ENCODE data around the gene IL36A.

The IL36A gene

GRCh38 chr2:112993831-112994230 is 11.4 kb upstream of the IL36A start:
- no peaks in the 10 kb centered on the region for H3K79me2 ChIP-seq (ENCODE audit: insufficient read depth, low read length)
- H3K9me3 ChIP-seq (ENCODE audit: insufficient read depth, low read length, severe bottlenecking) = peaks cover 1% of the 10 kb centered on the region
- H3K9ac ChIP-seq (ENCODE audit: low read depth, low read length) = no peak overlapping the region
- H3K27me3 ChIP-seq (ENCODE audit: insufficient read depth, low read length, poor library complexity) = no peaks in the 10 kb centered on the region
- no peaks in the 10 kb centered on the region for H4K20me1 ChIP-seq (ENCODE audit: insufficient read depth, low read length)
- no peaks in the 10 kb centered on the region for H3K36me3 ChIP-seq (ENCODE audit: insufficient read depth, low read length)
- H3K4me1 ChIP-seq (ENCODE audit: insufficient read depth, low read length) = peaks cover 23% of the 10 kb centered on the region
- TF ChIP-seq EZH2 (IDR thresholded peaks at IDR 0.05; ENCODE audit: borderline replicate concordance, low read depth, low read length, severe bottlenecking) = no peak
- no peak for TF ChIP-seq CTCF (IDR thresholded peaks at IDR 0.05; ENCODE audit: borderline replicate concordance, extremely low read depth, low read length, poor library complexity, severe bottlenecking)
- no peak overlapping the region for H3K4me3 ChIP-seq (ENCODE audit: low read depth in 1 of 2, low read length in 2 of 2)
- DNase-seq (no peak), ATAC-seq (ENCODE audit: insufficient read depth, low read depth) (no peak)
- no peak overlapping the region for H3K4me2 ChIP-seq (ENCODE audit: insufficient read depth, low read length)
- no peak overlapping the region for H3K27ac ChIP-seq (ENCODE audit: low read length)
- no peak overlapping the region for H2AFZ ChIP-seq (ENCODE audit: low read depth, low read length)

- Histone ChIP-seq H3K9ac (ENCODE audit: low read depth, low read length) (no peak overlapping the region), H2AFZ (ENCODE audit: low read depth, low read length) (no peak overlapping the region), H3K27me3 (ENCODE audit: insufficient read depth, low read length, poor library complexity) (no peaks in the 10 kb centered on the region), H3K36me3 (ENCODE audit: insufficient read depth, low read length) (no peaks in the 10 kb centered on the region), H4K20me1 (ENCODE audit: insufficient read depth, low read length) (no peaks in the 10 kb centered on the region), H3K4me1 (ENCODE audit: insufficient read depth, low read length) (peaks cover 23% of the 10 kb centered on the region), H3K4me3 (ENCODE audit: low read depth in 1 of 2, low read length in 2 of 2) (no peak overlapping the region), H3K9me3 (ENCODE audit: insufficient read depth, low read length, severe bottlenecking) (peaks cover 1% of the 10 kb centered on the region), H3K27ac (ENCODE audit: low read length) (no peak overlapping the region), H3K4me2 (ENCODE audit: insufficient read depth, low read length) (no peak overlapping the region), H3K79me2 (ENCODE audit: insufficient read depth, low read length) (no peaks in the 10 kb centered on the region)
- TF ChIP-seq EZH2 (IDR thresholded peaks at IDR 0.05; ENCODE audit: borderline replicate concordance, low read depth, low read length, severe bottlenecking) (no peak), CTCF (IDR thresholded peaks at IDR 0.05; ENCODE audit: borderline replicate concordance, extremely low read depth, low read length, poor library complexity, severe bottlenecking) (no peak)
- ATAC-seq (ENCODE audit: insufficient read depth, low read depth) (no peak), DNase-seq (no peak)
Observed at GRCh38 chr2:112994648-112995047, 10.6 kb upstream of the IL36A start.

GRCh38 chr2:112995346-112995920 is 9.8 kb upstream of the IL36A start:
- no peaks in the 10 kb centered on the region for H3K79me2 ChIP-seq (ENCODE audit: insufficient read depth, low read length)
- H3K4me3 ChIP-seq (ENCODE audit: low read depth in 1 of 2, low read length in 2 of 2) = no peak overlapping the region
- H3K4me2 ChIP-seq (ENCODE audit: insufficient read depth, low read length) = no peak overlapping the region
- DNase-seq (no peak), ATAC-seq (ENCODE audit: insufficient read depth, low read depth) (no peak)
- no peak overlapping the region for H3K27ac ChIP-seq (ENCODE audit: low read length)
- peaks cover 23% of the 10 kb centered on the region for H3K4me1 ChIP-seq (ENCODE audit: insufficient read depth, low read length)
- H3K36me3 ChIP-seq (ENCODE audit: insufficient read depth, low read length) = no peaks in the 10 kb centered on the region
- H4K20me1 ChIP-seq (ENCODE audit: insufficient read depth, low read length) = no peaks in the 10 kb centered on the region
- no peak overlapping the region for H3K9ac ChIP-seq (ENCODE audit: low read depth, low read length)
- TF ChIP-seq EZH2 (IDR thresholded peaks at IDR 0.05; ENCODE audit: borderline replicate concordance, low read depth, low read length, severe bottlenecking) (no peak), CTCF (IDR thresholded peaks at IDR 0.05; ENCODE audit: borderline replicate concordance, extremely low read depth, low read length, poor library complexity, severe bottlenecking) (no peak)
- no peaks in the 10 kb centered on the region for H3K27me3 ChIP-seq (ENCODE audit: insufficient read depth, low read length, poor library complexity)
- H3K9me3 ChIP-seq (ENCODE audit: insufficient read depth, low read length, severe bottlenecking) = peaks cover 8% of the 10 kb centered on the region
- H2AFZ ChIP-seq (ENCODE audit: low read depth, low read length) = no peak overlapping the region

All from DND-41 (cell line).